Brain microvascular endothelial cell (primary cell): ENCODE results near the gene DPP7.

Experiments used
- DNase-seq: peaks from one replicate; pipeline ENCODE4 v3.0.0-alpha.2; 2020
- H3K27ac ChIP-seq: fragments of 250-450 bp; sonication (Bioruptor Pico); 2 replicates; pipeline ENCODE4 v1.5.1; 2020; ENCODE audit warnings: mild to moderate bottlenecking, moderate library complexity
- H3K27me3 ChIP-seq: fragments of 250-450 bp; sonication (Bioruptor Pico); replicated peaks from 2 replicates; pipeline ENCODE4 v1.5.1; 2020; ENCODE audit warnings: mild to moderate bottlenecking
- H3K36me3 ChIP-seq: fragments of 250-450 bp; sonication (Bioruptor Pico); replicated peaks from 2 replicates; pipeline ENCODE4 v1.5.1; 2020; ENCODE audit warnings: mild to moderate bottlenecking
- H3K4me3 ChIP-seq: 2 replicates; pipeline ENCODE4 v1.5.1; 2011; ENCODE audit warnings: low read depth, mild to moderate bottlenecking, control low read depth, low read length, moderate library complexity
- CTCF ChIP-seq: IDR thresholded peaks from 2 replicates; pipeline ENCODE4 v1.5.1; 2011; ENCODE audit warnings: low read depth, mild to moderate bottlenecking, moderate library complexity, low read length, control low read depth, inconsistent platforms; ENCODE audit errors: missing control alignments
- in situ Hi-C: cut with HindIII; loops from 2 replicates; pipeline ENCODE4 v1.10.0; 2017; ENCODE audit warnings: low sequenced_read_pairs, low pct_ligation_motif_present

DPP7 gene

GRCh38 chr9:137082222-137082924 is 32.2 kb downstream of the DPP7 start:
- DNase-seq = no peak
- Histone ChIP-seq H3K4me3 (no peak overlapping the region), H3K36me3 (no peaks in the 10 kb centered on the region), H3K27me3 (no peaks in the 10 kb centered on the region), H3K27ac (no peak overlapping the region)
- in situ Hi-C loops = no loop called here
- TF ChIP-seq CTCF = no peak

- no peak for DNase-seq
- TF ChIP-seq CTCF = no peak
- H3K27ac ChIP-seq = no peak overlapping the region
- in situ Hi-C loops = no loop called here
- no peaks in the 10 kb centered on the region for H3K36me3 ChIP-seq
- no peaks in the 10 kb centered on the region for H3K27me3 ChIP-seq
- no peak overlapping the region for H3K4me3 ChIP-seq
These were observed 34.0 kb downstream of the DPP7 start for GRCh38 chr9:137080260-137081122.

GRCh38 chr9:137079401-137079787 is 35.1 kb downstream of the DPP7 start:
- in situ Hi-C loops = no loop called here
- no peak for TF ChIP-seq CTCF
- no peak for DNase-seq
- Histone ChIP-seq H3K27me3 (no peaks in the 10 kb centered on the region), H3K27ac (no peak overlapping the region), H3K4me3 (no peak overlapping the region), H3K36me3 (no peaks in the 10 kb centered on the region)

DNA sequence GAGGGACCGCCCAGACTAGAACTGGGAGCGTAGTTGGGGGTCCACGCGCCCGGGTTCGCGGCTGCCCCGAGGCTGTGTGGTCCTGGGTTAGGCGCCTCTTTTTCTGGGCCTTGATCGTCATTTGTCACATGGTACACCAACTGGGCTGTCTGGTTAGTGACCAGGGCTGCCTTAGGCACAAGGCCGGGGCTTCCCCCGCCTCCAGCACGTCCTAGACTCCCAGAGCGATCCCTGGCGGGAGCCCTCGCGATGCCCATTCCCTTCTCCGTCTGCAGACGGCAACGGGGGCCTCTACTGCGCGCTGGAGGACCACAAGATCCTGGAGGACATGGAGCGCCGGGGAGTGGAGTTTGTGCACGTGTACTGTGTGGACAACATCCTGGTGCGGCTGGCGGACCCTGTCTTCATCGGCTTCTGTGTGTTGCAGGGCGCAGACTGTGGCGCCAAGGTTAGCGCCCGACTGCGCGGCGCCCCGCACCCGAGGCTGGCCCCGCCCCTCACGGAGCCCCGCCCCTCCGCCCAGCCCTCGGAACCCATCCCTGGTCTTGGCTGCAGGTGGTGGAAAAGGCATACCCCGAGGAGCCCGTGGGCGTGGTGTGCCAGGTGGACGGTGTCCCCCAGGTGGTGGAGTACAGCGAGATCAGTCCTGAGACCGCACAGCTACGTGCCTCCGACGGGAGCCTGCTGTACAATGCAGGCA is 35.7 kb downstream of the DPP7 start:
- H3K27ac ChIP-seq = no peak overlapping the region
- no peak for TF ChIP-seq CTCF
- H3K4me3 ChIP-seq = peak overlapping the region; percentile 70
- DNase-seq = no peak
- no peaks in the 10 kb centered on the region for H3K27me3 ChIP-seq
- H3K36me3 ChIP-seq = no peaks in the 10 kb centered on the region
- in situ Hi-C loops = no loop called here

DNA sequence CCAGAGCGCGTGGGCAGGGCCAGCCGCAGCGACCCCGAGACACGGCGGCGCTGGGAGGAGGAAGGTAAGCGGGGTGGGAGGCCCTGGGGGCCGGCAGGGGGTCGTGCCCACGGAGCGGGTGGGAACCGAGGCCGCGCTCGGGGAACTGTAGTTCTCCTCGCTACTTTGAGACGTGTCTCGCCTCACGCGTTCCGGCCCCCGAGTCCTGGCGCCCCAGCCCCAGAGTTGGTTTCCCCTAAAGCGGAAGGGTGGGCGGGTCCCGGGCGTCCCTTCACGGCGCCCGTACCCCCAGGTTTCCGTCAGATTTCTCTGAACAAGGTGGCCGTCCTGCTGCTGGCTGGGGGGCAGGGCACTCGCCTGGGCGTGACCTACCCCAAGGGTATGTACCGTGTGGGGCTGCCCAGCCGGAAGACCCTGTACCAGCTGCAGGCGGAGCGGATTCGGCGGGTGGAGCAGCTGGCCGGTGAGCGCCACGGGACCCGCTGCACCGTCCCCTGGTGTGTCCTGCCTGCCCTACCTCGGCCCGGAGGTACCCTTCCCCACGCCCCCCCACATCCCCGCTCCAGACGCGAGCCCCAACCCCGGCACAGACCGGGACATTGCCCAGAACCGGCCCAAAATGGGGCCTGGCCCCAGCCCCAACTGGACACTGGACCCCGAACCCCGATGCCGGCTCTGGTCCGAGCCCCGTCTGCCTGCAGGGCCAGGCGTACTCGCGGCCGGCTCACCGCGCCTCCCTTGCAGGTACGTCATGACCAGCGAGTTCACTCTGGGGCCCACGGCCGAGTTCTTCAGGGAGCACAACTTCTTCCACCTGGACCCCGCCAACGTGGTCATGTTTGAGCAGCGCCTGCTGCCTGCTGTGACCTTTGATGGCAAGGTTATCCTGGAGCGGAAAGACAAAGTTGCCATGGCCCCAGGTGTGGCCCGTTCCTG is 36.5 kb downstream of the DPP7 start:
- in situ Hi-C loops = no loop called here
- Histone ChIP-seq H3K4me3 (peak overlapping the region; percentile 70), H3K27me3 (no peaks in the 10 kb centered on the region), H3K36me3 (no peaks in the 10 kb centered on the region), H3K27ac (no peak overlapping the region)
- no peak for DNase-seq
- TF ChIP-seq CTCF = no peak
